Endothelial cell (in vitro differentiated cells): ENCODE results near the gene PTPRK. TPM values are rescaled to one million over a fixed set of nuclear protein-coding genes. Genes with fewer than 3 reads are reported as not detected.

Source experiments
- DNase-seq: peaks from one replicate; pipeline ENCODE4 v3.0.0; 2021; ENCODE audit warnings: low spot score
- H3K27ac Mint-ChIP-seq: one replicate; pipeline ENCODE4 v1.8.0; 2021; ENCODE audit warnings: mixed read lengths, inconsistent platforms; ENCODE audit not compliant: unreplicated experiment
- H3K27me3 Mint-ChIP-seq: one replicate; pipeline ENCODE4 v1.8.0; 2021; ENCODE audit warnings: mild to moderate bottlenecking, moderate library complexity, mixed read lengths, inconsistent platforms; ENCODE audit not compliant: unreplicated experiment
- H3K36me3 Mint-ChIP-seq: one replicate; pipeline ENCODE4 v1.8.0; 2021; ENCODE audit warnings: mild to moderate bottlenecking, low read depth, mixed read lengths, inconsistent platforms; ENCODE audit not compliant: unreplicated experiment
- H3K4me1 Mint-ChIP-seq: one replicate; pipeline ENCODE4 v1.8.0; 2021; ENCODE audit warnings: mild to moderate bottlenecking, mixed read lengths, inconsistent platforms; ENCODE audit not compliant: unreplicated experiment
- H3K4me3 Mint-ChIP-seq: one replicate; pipeline ENCODE4 v1.8.0; 2021; ENCODE audit warnings: mild to moderate bottlenecking, mixed read lengths, inconsistent platforms; ENCODE audit not compliant: unreplicated experiment
- H3K9me3 Mint-ChIP-seq: one replicate; pipeline ENCODE4 v1.8.0; 2021; ENCODE audit warnings: mixed read lengths, inconsistent platforms; ENCODE audit not compliant: unreplicated experiment
- total RNA-seq: library from RNA; stranded (reverse); fragmentation: NEBNext Ultra II Directional; extraction: Animal tissue kit (Norgen Biotek cat#: 25700); gene quantifications from one replicate; pipeline ENCODE4 v1.2.1, GENCODE V29; 2021; ENCODE audit not compliant: unreplicated experiment
- TF ChIP-seq, protein P1 (sequence below): fragments of 200-600 bp; sonication (generic); IDR thresholded peaks from one replicate; pipeline ENCODE4 v1.5.0; 2021; ENCODE audit warnings: antibody characterized with exemption; ENCODE audit not compliant: unreplicated experiment

The PTPRK gene
- total RNA-seq, 1 donor from 2014 or later = 47.3 TPM

- no peak overlapping the region for H3K27ac Mint-ChIP-seq
- no peaks in the 10 kb centered on the region for H3K9me3 Mint-ChIP-seq
- H3K4me1 Mint-ChIP-seq = no peaks in the 10 kb centered on the region
- TF ChIP-seq, protein P1, sequence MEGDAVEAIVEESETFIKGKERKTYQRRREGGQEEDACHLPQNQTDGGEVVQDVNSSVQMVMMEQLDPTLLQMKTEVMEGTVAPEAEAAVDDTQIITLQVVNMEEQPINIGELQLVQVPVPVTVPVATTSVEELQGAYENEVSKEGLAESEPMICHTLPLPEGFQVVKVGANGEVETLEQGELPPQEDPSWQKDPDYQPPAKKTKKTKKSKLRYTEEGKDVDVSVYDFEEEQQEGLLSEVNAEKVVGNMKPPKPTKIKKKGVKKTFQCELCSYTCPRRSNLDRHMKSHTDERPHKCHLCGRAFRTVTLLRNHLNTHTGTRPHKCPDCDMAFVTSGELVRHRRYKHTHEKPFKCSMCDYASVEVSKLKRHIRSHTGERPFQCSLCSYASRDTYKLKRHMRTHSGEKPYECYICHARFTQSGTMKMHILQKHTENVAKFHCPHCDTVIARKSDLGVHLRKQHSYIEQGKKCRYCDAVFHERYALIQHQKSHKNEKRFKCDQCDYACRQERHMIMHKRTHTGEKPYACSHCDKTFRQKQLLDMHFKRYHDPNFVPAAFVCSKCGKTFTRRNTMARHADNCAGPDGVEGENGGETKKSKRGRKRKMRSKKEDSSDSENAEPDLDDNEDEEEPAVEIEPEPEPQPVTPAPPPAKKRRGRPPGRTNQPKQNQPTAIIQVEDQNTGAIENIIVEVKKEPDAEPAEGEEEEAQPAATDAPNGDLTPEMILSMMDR = no peak
- H3K4me3 Mint-ChIP-seq = no peak overlapping the region
- no peaks in the 10 kb centered on the region for H3K36me3 Mint-ChIP-seq
- H3K27me3 Mint-ChIP-seq = no peaks in the 10 kb centered on the region
- no peak for DNase-seq
Measured at GRCh38 chr6:128242765-128243403, 277.5 kb downstream of the PTPRK start.

GRCh38 chr6:128241216-128241615, 279.2 kb downstream of the PTPRK start:
- Mint-ChIP-seq H3K9me3 (no peaks in the 10 kb centered on the region), H3K27ac (no peak overlapping the region), H3K4me3 (no peak overlapping the region), H3K4me1 (no peaks in the 10 kb centered on the region), H3K27me3 (no peaks in the 10 kb centered on the region), H3K36me3 (no peaks in the 10 kb centered on the region)
- TF ChIP-seq, protein P1 = no peak
- no peak for DNase-seq

- Mint-ChIP-seq H3K27ac (no peak overlapping the region), H3K4me3 (no peak overlapping the region), H3K27me3 (no peaks in the 10 kb centered on the region), H3K36me3 (no peaks in the 10 kb centered on the region), H3K9me3 (no peaks in the 10 kb centered on the region), H3K4me1 (no peaks in the 10 kb centered on the region)
- DNase-seq = no peak
- TF ChIP-seq, protein P1 = no peak
Measured at GRCh38 chr6:128240024-128240428, 280.4 kb downstream of the PTPRK start.

GRCh38 chr6:128239146-128239545, 281.3 kb downstream of the PTPRK start:
- Mint-ChIP-seq H3K27me3 (no peaks in the 10 kb centered on the region), H3K9me3 (no peaks in the 10 kb centered on the region)

DNA sequence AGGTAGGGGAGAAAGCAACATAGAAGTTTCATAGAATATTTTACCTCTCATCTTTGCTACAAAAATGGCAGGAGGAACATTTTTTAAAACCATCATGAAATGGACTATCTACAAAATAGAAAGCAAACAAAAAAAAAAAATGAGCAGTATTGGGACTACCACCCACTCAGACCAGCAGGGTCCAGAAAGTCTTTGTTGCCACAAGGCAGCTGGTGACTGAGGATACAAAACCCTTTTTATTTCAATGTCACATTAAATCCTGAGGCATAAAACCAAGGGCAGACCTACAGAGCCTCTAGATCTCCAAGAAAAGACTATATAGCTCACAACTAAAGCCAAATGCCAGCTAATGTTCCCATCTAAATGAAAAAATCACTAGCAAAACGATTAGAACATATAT, 282.2 kb downstream of the PTPRK start:
- TF ChIP-seq, protein P1 = no peak
- no peak for DNase-seq
- no peak overlapping the region for H3K27ac Mint-ChIP-seq
- no peaks in the 10 kb centered on the region for H3K27me3 Mint-ChIP-seq
- no peak overlapping the region for H3K4me3 Mint-ChIP-seq
- H3K36me3 Mint-ChIP-seq = no peaks in the 10 kb centered on the region
- H3K4me1 Mint-ChIP-seq = no peaks in the 10 kb centered on the region
- H3K9me3 Mint-ChIP-seq = no peaks in the 10 kb centered on the region

More at GRCh38 chr6:128239146-128239545, 281.3 kb downstream of the PTPRK start:
- TF ChIP-seq, protein P1 = no peak
- H3K27ac Mint-ChIP-seq = no peak overlapping the region
- no peak for DNase-seq
- H3K4me3 Mint-ChIP-seq = no peak overlapping the region
- H3K4me1 Mint-ChIP-seq = no peaks in the 10 kb centered on the region
- H3K36me3 Mint-ChIP-seq = no peaks in the 10 kb centered on the region
